A549 (cell line): ENCODE results near the gene PRSS2. TPM values are rescaled to one million over a fixed set of nuclear protein-coding genes. Genes with fewer than 3 reads are reported as not detected.

Source experiments
- ATAC-seq, 2 experiments: fragments of 200-7000 bp in 1 of 2; fragments of >200 bp in 1 of 2; cut with Nextera tagmentation in 1 of 2; cut with Tn5 transposase in 1 of 2; 3 replicates each; pipeline versions ENCODE4 v1.8.0 to v1.9.1; 2018 to 2020; ENCODE audit warnings: mild to moderate bottlenecking in 1 of 2, moderate library complexity in 1 of 2
- CTCF ChIA-PET: fragments of 300-600 bp; sonication (Branson Sonifier 250); formaldehyde crosslinking; extraction: SDS; loops from one replicate; lab custom pipeline; 2021; ENCODE audit warnings: antibody characterized with exemption, inconsistent platforms; lab: Yijun Ruan, JAX
- POLR2A ChIA-PET: fragments of 350-600 bp; formaldehyde crosslinking; extraction: SDS; loops from one replicate; lab custom pipeline; 2021; ENCODE audit warnings: antibody characterized with exemption, inconsistent platforms; lab: Yijun Ruan, JAX
- DNase-seq, 2 experiments: peaks; one replicate each; pipeline versions ENCODE4 v3.0.0 to v3.0.0-alpha.2; 2011 to 2016; ENCODE audit warnings: low read depth in 1 of 2, low spot score in 1 of 2
- FAIRE-seq: peaks from 2 replicates; lab custom pipeline; 2011; peaks lifted over from hg19 to GRCh38; lab: Jason Lieb, UNC
- H3K27ac ChIP-seq, 2 experiments: fragments of >200 bp; sonication (Bioruptor Twin); formaldehyde crosslinking; 3 replicates each; pipeline ENCODE4 v1.5.1; 2016 to 2017
- H3K4me1 ChIP-seq: fragments of >200 bp; sonication (Bioruptor Twin); formaldehyde crosslinking; 3 replicates; pipeline ENCODE4 v1.6.1; 2016
- H3K4me2 ChIP-seq: fragments of >200 bp; sonication (Bioruptor Twin); formaldehyde crosslinking; 3 replicates; pipeline ENCODE4 v1.6.1; 2016
- H3K4me3 ChIP-seq: fragments of >200 bp; sonication (Bioruptor Twin); formaldehyde crosslinking; 3 replicates; pipeline ENCODE4 v1.5.1; 2016
- H3K9me3 ChIP-seq: fragments of >200 bp; sonication (Bioruptor Twin); formaldehyde crosslinking; 3 replicates; pipeline ENCODE4 v1.6.1; 2016
- CBX2 ChIP-seq: fragments of 200-600 bp; sonication (generic); IDR thresholded peaks from 2 replicates; pipeline ENCODE4 v1.6.1; 2016; ENCODE audit warnings: low read depth, mild to moderate bottlenecking, borderline replicate concordance
- CTCF ChIP-seq: fragments of >200 bp; sonication (Bioruptor Twin); formaldehyde crosslinking; IDR thresholded peaks from 3 replicates; pipeline ENCODE4 v1.5.1; 2016
- E2F6 ChIP-seq: IDR thresholded peaks from 2 replicates; pipeline ENCODE4 v1.6.1; 2012; ENCODE audit warnings: low read depth, borderline replicate concordance
- EHF ChIP-seq: fragments of 250-450 bp; sonication (Bioruptor Pico); IDR thresholded peaks from 2 replicates; pipeline ENCODE4 v1.5.0; 2020; ENCODE audit warnings: mild to moderate bottlenecking
- EHMT2 ChIP-seq: fragments of 200-600 bp; sonication (generic); IDR thresholded peaks from 2 replicates; pipeline ENCODE4 v1.6.1; 2016; ENCODE audit warnings: antibody characterized with exemption, low read depth, mild to moderate bottlenecking, moderate library complexity
- ELK1 ChIP-seq: fragments of 150-350 bp; IDR thresholded peaks from 2 replicates; pipeline ENCODE4 v1.6.1; 2014; ENCODE audit warnings: low read depth, mild to moderate bottlenecking, low read length
- FOSB ChIP-seq: fragments of 250-450 bp; sonication (Bioruptor Pico); IDR thresholded peaks from 2 replicates; pipeline ENCODE4 v1.5.0; 2020; ENCODE audit warnings: mild to moderate bottlenecking, moderate library complexity
- GATA3 ChIP-seq: IDR thresholded peaks from 2 replicates; pipeline ENCODE4 v1.6.1; 2012; ENCODE audit warnings: borderline replicate concordance
- HDAC2 ChIP-seq: fragments of 200-600 bp; sonication (generic); IDR thresholded peaks from 2 replicates; pipeline ENCODE4 v1.6.1; 2016
- HOXA7 ChIP-seq: fragments of 250-450 bp; sonication (Bioruptor Pico); IDR thresholded peaks from 2 replicates; pipeline ENCODE4 v1.5.0; 2020; ENCODE audit warnings: mild to moderate bottlenecking, moderate library complexity
- HOXB13 ChIP-seq: fragments of 250-450 bp; sonication (Bioruptor Pico); IDR thresholded peaks from 2 replicates; pipeline ENCODE4 v1.5.0; 2020; ENCODE audit warnings: low read depth, mild to moderate bottlenecking, moderate library complexity
- HOXB5 ChIP-seq: fragments of 250-450 bp; sonication (Bioruptor Pico); IDR thresholded peaks from 2 replicates; pipeline ENCODE4 v1.5.0; 2020; ENCODE audit warnings: mild to moderate bottlenecking, moderate library complexity
- JUNB ChIP-seq: fragments of >200 bp; sonication (Bioruptor Twin); formaldehyde crosslinking; IDR thresholded peaks from 2 replicates; pipeline ENCODE4 v1.6.1; 2016
- KDM1A ChIP-seq: fragments of 200-600 bp; sonication (generic); IDR thresholded peaks from 2 replicates; pipeline ENCODE4 v1.6.1; 2016; ENCODE audit warnings: low read depth, mild to moderate bottlenecking
- KDM5A ChIP-seq: fragments of 200-600 bp; sonication (generic); IDR thresholded peaks from 2 replicates; pipeline ENCODE4 v1.6.1; 2016; ENCODE audit warnings: antibody characterized with exemption, mild to moderate bottlenecking
- MAFK ChIP-seq: fragments of 450-650 bp; IDR thresholded peaks from 2 replicates; pipeline ENCODE4 v1.6.1; 2014; ENCODE audit not compliant: partially characterized antibody
- MAZ ChIP-seq: fragments of 150-350 bp; IDR thresholded peaks from 2 replicates; pipeline ENCODE4 v1.6.1; 2014; ENCODE audit warnings: antibody characterized with exemption, low read depth, low read length, borderline replicate concordance
- MYC ChIP-seq: IDR thresholded peaks from 2 replicates; pipeline ENCODE4 v1.6.1; 2012; ENCODE audit warnings: mild to moderate bottlenecking, inconsistent platforms, low read length, improper control_type of control experiment, borderline replicate concordance
- NR3C1 ChIP-seq: fragments of >200 bp; sonication (Bioruptor Twin); formaldehyde crosslinking; IDR thresholded peaks from 3 replicates; pipeline ENCODE4 v1.6.1; 2017
- RFX5 ChIP-seq: fragments of 450-650 bp; IDR thresholded peaks from 2 replicates; pipeline ENCODE4 v1.7.1; 2014; ENCODE audit warnings: antibody characterized with exemption, mild to moderate bottlenecking, moderate library complexity
- RNF2 ChIP-seq: fragments of 200-600 bp; sonication (generic); IDR thresholded peaks from 2 replicates; pipeline ENCODE4 v1.6.1; 2016; ENCODE audit warnings: low read depth, mild to moderate bottlenecking, antibody characterized with exemption, moderate library complexity, borderline replicate concordance
- SREBF2 ChIP-seq: fragments of 450-650 bp; IDR thresholded peaks from 2 replicates; pipeline ENCODE4 v1.6.1; 2014; ENCODE audit warnings: mild to moderate bottlenecking, moderate library complexity
- TFCP2L1 ChIP-seq: fragments of 250-450 bp; sonication (Bioruptor Pico); IDR thresholded peaks from 2 replicates; pipeline ENCODE4 v1.5.0; 2021; ENCODE audit warnings: mild to moderate bottlenecking
- ZC3H11A ChIP-seq: fragments of 450-650 bp; IDR thresholded peaks from 2 replicates; pipeline ENCODE4 v1.6.1; 2014; ENCODE audit warnings: antibody characterized with exemption, mild to moderate bottlenecking
- ZFP36 ChIP-seq: fragments of 450-650 bp; IDR thresholded peaks from 2 replicates; pipeline ENCODE4 v1.6.1; 2014; ENCODE audit warnings: borderline replicate concordance; ENCODE audit not compliant: partially characterized antibody
- ZSCAN20 ChIP-seq: fragments of 250-450 bp; sonication (Bioruptor Pico); IDR thresholded peaks from 2 replicates; pipeline ENCODE4 v1.8.0; 2022; ENCODE audit warnings: mild to moderate bottlenecking, moderate library complexity
- WGBS: methylation state at CpG from one replicate; pipeline ENCODE4 v1.1.6; 2017; ENCODE audit errors: missing lambda C conversion rate; 5-methylcytosine and 5-hydroxymethylcytosine counted together
- polyA plus RNA-seq, 4 experiments: library from polyadenylated mRNA; depleted of rRNA in 3 of 4; stranded (reverse); fragments of >200 nt; fragmentation: RNase III in 1 of 4; extraction: RNeasy Plus Mini Kit Qiagen cat#74134 plus additional on column Dnase treatment in 1 of 4; gene quantifications; 2 replicates in 3 of 4; 3 replicates in 1 of 4; pipeline ENCODE4 v1.2.3, GENCODE V29; 2011 to 2017
- TF ChIP-seq, protein P1 (sequence below): IDR thresholded peaks from 2 replicates; pipeline ENCODE4 v1.6.1; 2012
- TF ChIP-seq, protein P2 (sequence below): fragments of 200-600 bp; sonication (generic); IDR thresholded peaks from 2 replicates; pipeline ENCODE4 v1.6.1; 2016; ENCODE audit warnings: antibody characterized with exemption, mild to moderate bottlenecking, moderate library complexity
- TF ChIP-seq, protein P3 (sequence below): IDR thresholded peaks from 2 replicates; pipeline ENCODE4 v1.6.1; 2012

The PRSS2 gene
- polyA plus RNA-seq, 2 of the 4 experiments (the other 2 are of a cell fraction), result not detected

DNA sequence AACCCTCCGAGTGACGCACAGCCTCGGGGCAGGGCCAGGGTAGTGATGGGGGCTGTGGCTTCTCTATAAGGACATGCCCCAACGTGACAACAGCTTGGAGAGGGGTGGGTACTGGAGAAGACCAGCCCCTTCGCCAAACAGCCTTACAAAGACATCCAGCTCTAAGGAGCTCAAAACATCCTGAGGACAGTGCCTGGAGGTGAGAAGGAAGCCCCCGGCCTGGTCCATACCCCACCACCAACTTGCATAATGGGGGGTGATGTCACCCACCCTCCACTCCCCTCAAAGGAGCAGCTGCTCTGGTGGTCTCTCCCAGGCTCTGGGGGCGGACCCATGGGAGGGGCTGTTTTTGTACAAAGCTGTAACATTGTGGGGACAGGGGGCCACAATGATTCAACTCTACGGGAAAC lies 15.1 kb downstream of the PRSS2 start (continued):
- TF ChIP-seq ZSCAN20, result no peak

DNA sequence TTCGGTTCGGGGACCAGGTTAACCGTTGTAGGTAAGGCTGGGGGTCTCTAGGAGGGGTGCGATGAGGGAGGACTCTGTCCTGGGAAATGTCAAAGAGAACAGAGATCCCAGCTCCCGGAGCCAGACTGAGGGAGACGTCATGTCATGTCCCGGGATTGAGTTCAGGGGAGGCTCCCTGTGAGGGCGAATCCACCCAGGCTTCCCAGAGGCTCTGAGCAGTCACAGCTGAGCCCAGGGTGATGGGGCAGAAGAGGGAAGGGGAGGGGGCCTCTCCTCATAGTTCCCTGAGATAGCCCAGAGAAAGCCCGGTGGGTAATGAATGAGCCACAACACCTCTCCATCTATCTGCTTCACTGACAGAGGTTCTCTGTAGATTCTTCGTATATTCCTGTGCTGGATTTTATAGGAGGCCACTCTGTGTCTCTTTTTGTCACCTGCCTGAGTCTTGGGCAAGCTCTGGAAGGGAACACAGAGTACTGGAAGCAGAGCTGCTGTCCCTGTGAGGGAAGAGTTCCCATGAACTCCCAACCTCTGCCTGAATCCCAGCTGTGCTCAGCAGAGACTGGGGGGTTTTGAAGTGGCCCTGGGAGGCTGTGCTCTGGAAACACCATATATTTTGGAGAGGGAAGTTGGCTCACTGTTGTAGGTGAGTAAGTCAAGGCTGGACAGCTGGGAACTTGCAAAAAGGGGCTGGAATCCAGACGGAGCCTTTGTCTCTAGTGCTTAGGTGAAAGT lies 16.4 kb downstream of the PRSS2 start:
- TF ChIP-seq CTCF (no peak), HOXA7 (CRISPR knock-in tag) (no peak), RNF2 (no peak), RFX5 (no peak), EHMT2 (no peak), MYC (no peak), ZC3H11A (no peak), CBX2 (no peak), HDAC2 (no peak), EHF (CRISPR knock-in tag) (no peak), MAZ (no peak), ZFP36 (no peak), E2F6 (no peak), GATA3 (no peak), HOXB5 (CRISPR knock-in tag) (no peak), NR3C1 (no peak), FOSB (CRISPR knock-in tag) (no peak), HOXB13 (CRISPR knock-in tag) (no peak), ELK1 (no peak)
- TF ChIP-seq, protein P1, sequence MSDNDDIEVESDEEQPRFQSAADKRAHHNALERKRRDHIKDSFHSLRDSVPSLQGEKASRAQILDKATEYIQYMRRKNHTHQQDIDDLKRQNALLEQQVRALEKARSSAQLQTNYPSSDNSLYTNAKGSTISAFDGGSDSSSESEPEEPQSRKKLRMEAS, result no peak
- Histone ChIP-seq H3K4me1 (0 out of 3 replicates have a peak, but pooled peaks cover 4% of the 10 kb centered on the region), H3K4me2 (no peak overlapping the region), H3K4me3 (no peak overlapping the region), H3K27ac (no peak overlapping the region), H3K9me3 (no peaks in the 10 kb centered on the region; the same call in 2 of the 3 replicates)
- ChIA-PET CTCF (interaction anchor here (1.2 to 5.8 kb wide), 7 partner anchors 24 to 271 kb away, joined by 3 to 66 read pairs (median 12); no protein-coding TSS in a partner anchor), POLR2A (no interaction called here)
- no peak for FAIRE-seq
- ATAC-seq, result no peak
- WGBS, result 18% methylated on average over 11 of the region's 11 CpGs
- DNase-seq, result no peak

DNA sequence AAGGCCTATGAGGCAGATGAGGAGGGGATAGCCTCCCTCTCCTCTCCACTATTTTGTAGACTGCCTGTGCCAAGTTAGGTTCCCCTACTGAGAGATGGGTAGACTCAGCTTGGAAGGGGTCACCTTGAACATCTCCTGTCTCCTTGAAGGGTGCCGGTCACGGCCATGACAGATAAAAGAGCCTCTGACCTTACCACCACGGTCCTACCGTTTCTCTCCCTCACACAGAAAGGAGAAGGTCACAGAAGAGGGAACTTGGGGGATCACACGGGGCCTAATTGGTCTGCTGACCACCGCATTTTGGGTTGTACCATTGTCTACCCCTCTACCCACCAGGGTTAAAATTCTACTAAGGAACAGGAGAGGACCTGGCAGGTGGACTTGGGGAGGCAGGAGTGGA lies 17.0 kb downstream of the PRSS2 start:
- Histone ChIP-seq H3K9me3 (no peaks in the 10 kb centered on the region; the same call in 2 of the 3 replicates), H3K4me1 (0 out of 3 replicates have a peak, but pooled peaks cover 4% of the 10 kb centered on the region), H3K4me3 (no peak overlapping the region), H3K27ac (no peak overlapping the region), H3K4me2 (no peak overlapping the region)
- WGBS, result 12% methylated on average over 5 of the region's 6 CpGs
- ChIA-PET CTCF (interaction anchor here (0.6 to 4.1 kb wide), 5 partner anchors 24 to 271 kb away, joined by 3 to 27 read pairs (median 12); no protein-coding TSS in a partner anchor), POLR2A (no interaction called here)
- DNase-seq (no peak), ATAC-seq (no peak), FAIRE-seq (no peak)
- TF ChIP-seq, protein P2, sequence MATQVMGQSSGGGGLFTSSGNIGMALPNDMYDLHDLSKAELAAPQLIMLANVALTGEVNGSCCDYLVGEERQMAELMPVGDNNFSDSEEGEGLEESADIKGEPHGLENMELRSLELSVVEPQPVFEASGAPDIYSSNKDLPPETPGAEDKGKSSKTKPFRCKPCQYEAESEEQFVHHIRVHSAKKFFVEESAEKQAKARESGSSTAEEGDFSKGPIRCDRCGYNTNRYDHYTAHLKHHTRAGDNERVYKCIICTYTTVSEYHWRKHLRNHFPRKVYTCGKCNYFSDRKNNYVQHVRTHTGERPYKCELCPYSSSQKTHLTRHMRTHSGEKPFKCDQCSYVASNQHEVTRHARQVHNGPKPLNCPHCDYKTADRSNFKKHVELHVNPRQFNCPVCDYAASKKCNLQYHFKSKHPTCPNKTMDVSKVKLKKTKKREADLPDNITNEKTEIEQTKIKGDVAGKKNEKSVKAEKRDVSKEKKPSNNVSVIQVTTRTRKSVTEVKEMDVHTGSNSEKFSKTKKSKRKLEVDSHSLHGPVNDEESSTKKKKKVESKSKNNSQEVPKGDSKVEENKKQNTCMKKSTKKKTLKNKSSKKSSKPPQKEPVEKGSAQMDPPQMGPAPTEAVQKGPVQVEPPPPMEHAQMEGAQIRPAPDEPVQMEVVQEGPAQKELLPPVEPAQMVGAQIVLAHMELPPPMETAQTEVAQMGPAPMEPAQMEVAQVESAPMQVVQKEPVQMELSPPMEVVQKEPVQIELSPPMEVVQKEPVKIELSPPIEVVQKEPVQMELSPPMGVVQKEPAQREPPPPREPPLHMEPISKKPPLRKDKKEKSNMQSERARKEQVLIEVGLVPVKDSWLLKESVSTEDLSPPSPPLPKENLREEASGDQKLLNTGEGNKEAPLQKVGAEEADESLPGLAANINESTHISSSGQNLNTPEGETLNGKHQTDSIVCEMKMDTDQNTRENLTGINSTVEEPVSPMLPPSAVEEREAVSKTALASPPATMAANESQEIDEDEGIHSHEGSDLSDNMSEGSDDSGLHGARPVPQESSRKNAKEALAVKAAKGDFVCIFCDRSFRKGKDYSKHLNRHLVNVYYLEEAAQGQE, result no peak
- TF ChIP-seq FOSB (CRISPR knock-in tag) (no peak), SREBF2 (no peak), MAFK (no peak), ZFP36 (no peak), NR3C1 (no peak), KDM5A (no peak), HDAC2 (no peak), ZC3H11A (no peak), TFCP2L1 (CRISPR knock-in tag) (no peak), JUNB (no peak), KDM1A (no peak)
- TF ChIP-seq, protein P3, sequence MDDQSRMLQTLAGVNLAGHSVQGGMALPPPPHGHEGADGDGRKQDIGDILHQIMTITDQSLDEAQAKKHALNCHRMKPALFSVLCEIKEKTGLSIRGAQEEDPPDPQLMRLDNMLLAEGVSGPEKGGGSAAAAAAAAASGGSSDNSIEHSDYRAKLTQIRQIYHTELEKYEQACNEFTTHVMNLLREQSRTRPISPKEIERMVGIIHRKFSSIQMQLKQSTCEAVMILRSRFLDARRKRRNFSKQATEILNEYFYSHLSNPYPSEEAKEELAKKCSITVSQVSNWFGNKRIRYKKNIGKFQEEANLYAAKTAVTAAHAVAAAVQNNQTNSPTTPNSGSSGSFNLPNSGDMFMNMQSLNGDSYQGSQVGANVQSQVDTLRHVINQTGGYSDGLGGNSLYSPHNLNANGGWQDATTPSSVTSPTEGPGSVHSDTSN, result no peak
